GM21528 (cell line): ENCODE data around the gene MKS1.

Source experiments
- ATAC-seq: cut with Tn5 transposase; IDR thresholded peaks from one replicate; pipeline ENCODE4 v1.9.1; 2021; ENCODE audit warnings: mild to moderate bottlenecking, moderate library complexity; ENCODE audit not compliant: unreplicated experiment, low FRiP score

Gene MKS1

GRCh38 chr17:58219007-58219788 is at the start of gene MKS1:
TSS of gene MKS1 (minus strand) at chr17:58219255. CDS start at chr17:58219230, 25 bp downstream.
- peak; percentile 95 for ATAC-seq

- ATAC-seq, result no peak
Observed at GRCh38 chr17:58268326-58268725, 49.3 kb upstream of the MKS1 start.

GRCh38 chr17:58267347-58268324 is 48.6 kb upstream of the MKS1 start:
- no peak for ATAC-seq

DNA sequence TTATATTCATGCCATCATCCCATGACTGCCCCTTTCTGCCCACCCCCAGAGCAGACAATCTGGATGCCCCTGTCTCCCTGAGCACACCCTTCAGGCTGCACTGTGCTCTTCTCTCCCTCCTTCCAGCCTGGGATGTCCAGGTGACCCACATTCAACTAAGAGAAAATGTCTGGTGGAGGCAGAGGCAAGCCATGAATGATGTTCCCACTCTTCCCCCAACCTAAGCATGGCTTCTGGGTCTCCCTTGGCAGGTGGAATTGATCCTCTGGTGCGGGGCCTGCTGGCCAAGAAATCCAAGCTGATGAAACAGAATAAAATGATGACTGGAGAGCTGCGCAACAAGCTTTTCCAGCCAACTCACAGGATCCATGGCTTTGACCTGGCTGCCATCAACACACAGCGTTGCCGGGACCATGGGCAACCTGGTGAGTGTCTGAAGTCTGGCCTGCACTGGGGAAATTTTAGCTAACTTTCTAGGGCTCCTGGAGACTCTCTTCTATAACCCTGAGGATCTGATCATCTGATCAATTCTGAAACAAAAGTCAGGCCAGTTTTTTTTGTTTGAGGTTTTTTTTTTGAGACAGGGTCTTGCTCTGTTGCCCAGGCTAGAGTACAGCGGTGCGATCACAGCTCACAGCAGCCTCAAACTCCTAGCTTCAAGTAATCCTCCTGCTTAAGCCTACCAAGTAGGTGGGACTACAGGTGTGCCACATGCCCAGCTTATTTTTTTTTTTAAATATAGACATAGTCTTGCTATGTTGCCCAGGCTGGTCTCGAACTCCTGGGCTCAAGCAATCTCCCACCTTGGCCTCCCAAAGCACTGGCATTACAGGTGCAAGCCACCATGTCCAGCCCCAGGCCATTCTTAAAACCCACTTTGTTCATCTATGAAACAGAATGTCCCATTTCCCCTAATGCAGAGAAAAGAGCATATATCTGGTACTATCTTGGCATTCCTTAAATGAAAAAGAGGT is 47.1 kb upstream of the MKS1 start:
- no peak for ATAC-seq

- ATAC-seq, result no peak
Observed at GRCh38 chr17:58265271-58265670, 46.2 kb upstream of the MKS1 start.

- no peak for ATAC-seq
Observed at GRCh38 chr17:58264407-58265103, 45.5 kb upstream of the MKS1 start.

- ATAC-seq, result no peak
Observed at GRCh38 chr17:58263773-58264172, 44.7 kb upstream of the MKS1 start.

DNA sequence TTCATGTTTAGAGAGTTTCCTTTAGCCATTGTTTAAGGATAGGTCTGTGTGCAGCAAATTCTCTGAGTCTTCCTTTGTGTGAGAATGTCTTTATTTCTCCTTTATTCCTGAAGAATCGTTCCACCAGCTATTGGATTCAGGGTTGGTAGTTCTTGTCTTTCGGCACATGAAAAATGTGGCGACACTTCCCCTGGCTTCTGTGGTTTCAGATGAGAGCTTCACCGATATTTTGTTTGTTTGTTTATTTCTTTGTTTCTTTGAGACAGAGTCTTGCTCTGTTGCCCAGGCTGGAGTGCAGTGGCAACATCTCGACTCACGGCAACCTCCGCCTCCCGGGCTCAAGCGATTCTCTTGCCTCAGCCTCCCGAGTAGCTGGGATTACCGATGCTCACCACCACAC is 43.1 kb upstream of the MKS1 start:
- no peak for ATAC-seq

- ATAC-seq, result no peak
Observed at GRCh38 chr17:58254803-58255202, 35.7 kb upstream of the MKS1 start.

DNA sequence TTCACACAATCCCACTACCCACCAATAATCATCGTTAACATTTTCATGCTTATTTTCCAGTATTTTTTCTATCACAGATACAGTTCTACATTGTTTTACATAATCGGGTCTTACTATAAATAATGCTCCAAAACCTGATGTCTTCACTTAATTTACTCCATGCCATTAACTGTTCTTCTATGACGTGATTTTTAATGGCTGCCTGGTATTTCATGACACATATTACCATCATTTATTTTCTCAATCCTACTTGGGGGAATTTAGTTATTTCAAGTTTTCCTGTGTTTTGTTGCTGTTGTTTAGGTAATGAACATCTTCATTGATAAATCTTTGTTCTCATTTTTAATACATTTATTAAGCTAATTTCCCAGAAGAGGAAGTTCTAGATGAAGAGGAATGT is 34.0 kb upstream of the MKS1 start:
- no peak for ATAC-seq

GRCh38 chr17:58252141-58252540 is 33.1 kb upstream of the MKS1 start:
- no peak for ATAC-seq

DNA sequence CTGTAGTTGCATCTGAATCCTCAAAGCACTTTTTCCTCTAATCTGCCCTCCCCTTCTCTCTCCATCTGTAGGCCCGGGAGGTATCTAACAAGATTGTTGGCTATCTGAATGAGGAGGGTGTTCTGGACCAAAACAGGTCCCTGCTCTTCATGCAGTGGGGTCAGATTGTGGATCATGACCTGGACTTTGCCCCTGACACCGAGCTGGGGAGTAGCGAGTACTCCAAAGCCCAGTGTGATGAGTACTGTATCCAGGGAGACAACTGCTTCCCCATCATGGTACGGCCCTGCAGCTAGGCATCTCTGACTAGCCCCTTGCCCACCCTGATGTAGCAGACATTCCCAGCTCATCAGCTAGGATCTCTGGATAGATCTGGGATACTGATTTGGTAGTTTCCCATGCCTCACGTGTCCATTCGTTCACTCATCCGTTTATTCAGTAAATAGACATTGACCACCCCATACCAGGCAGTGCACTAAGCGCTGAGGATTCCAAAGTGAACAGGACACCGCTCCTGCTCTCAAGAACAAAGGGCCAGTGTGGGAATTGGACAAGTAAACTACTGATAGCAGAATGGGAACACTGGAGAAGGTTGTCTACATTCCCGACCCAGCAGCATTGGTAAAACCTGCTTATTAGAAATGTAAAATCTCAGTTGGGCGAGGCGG is 31.4 kb upstream of the MKS1 start:
- ATAC-seq, result no peak

DNA sequence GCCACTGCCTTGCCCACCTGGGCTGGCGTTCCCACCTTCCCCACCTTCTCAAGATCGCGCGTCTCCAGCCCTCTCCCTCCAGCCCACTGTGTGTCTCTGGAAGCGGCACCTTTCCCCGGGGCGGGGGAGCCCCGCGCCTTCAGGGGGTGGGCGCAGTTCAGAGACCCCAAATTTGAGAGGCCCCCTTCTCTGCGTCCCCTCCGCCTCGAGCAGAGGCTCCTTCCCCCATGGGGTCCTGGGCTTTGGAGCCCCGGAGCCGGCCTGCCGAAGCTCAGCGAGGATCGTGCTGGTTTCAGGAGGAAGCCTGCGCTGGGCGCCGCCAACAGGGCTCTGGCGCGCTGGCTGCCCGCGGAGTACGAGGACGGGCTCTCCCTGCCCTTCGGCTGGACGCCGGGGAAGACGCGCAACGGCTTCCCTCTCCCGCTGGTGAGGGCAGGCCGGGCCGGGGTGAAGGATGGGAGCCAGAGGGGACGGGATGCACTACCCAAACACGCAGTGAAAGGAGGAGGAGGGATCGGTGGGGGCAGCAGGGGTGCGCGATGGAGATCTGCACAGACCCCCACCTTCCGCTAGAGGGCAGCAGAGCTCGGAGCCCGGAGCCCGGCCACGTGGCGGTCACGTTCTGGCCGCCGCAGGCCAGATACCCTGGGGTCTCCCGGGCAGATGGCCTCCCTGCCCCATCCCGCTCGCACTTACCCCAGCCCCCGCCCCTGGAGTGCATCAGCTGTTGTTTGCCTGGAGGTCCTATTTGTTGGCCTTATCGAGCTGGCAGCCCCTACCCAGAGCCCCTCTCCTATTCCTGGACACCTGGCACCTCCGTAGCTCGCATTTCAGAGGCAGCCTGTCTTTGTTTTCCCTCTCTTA is 30.4 kb upstream of the MKS1 start:
- ATAC-seq, result no peak

GRCh38 chr17:58248955-58249269 is 29.9 kb upstream of the MKS1 start:
- ATAC-seq, result no peak

DNA sequence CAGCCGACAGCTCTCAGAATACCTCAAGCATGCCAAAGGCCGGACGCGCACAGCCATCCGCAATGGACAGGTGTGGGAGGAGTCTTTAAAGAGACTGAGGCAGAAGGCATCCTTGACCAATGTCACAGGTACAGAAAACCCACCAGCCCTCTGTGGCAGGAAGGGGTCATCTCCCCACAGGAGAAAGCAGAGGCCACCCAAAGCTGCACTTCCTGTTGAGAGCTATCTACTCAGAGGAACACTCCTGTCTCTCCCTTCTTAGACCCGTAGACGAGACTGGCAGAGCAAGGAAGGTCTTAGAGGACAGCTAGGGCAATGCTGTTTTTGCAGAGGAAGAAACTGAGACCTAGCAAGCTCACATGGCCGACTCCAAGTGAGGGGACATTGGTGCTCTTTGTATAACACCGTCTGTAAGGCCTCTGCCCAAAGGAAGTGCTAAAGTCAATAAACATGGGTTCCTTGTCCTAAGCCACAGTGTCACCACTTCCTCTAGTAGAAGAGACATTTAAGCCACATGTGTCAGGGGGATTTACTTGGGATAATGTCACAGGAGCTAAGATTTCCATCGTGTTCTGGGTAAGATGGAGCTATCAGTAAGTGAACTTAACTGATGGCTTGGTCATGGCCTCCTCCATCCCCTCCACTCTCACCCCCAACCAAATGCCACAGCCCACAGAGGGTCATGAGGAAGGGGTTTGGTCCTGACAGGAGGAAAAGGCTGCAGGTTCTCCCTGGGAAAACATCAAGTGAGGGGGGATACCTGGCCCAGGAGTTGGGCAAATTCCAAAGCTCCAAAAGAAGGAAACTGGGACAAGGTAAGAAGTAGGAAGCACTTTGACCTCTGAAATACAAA is 28.7 kb upstream of the MKS1 start:
- ATAC-seq, result no peak

- ATAC-seq, result no peak
Observed at GRCh38 chr17:58246781-58247180, 27.7 kb upstream of the MKS1 start.

DNA sequence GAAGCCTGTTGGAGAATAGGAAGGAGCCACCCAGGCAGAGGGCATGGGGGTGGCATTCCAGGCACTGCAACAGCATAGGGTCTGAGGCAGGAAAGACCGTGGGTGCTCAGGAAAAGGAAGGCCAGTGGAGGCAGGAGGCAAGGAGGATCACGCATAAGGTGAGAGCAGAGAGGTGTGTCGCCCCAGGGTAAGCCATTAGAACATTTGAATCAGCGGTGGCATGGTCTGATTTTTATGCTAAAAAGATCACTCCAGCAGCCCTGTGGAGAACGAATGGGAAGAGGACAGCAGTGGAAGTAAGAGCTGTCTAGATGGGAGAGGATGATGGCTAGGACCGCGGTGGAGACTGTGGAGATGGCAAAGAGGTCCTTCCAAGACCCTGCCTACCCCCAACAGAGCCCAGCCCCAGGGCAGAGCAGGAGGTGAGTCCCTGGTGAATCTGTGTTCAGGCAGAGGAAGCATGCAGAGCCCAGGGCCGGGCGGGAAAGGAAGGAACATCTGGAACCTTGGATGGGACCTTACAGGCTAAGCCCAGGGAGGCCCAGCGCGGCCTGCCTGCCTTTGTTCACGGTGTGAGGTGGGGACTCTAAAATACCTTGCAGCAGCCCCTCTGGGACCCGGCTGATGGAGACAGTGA is 27.2 kb upstream of the MKS1 start:
- ATAC-seq, result no peak
